GM12864 (cell line): ENCODE results near the gene CREBL2.
A peak's percentile ranks its signal among the peaks of the same experiment; 100 is the strongest.

Source experiments
- DNase-seq: peaks from one replicate; pipeline ENCODE4 v3.0.0-alpha.2; 2011; ENCODE audit warnings: low read depth
- H3K4me3 ChIP-seq: 2 replicates; pipeline ENCODE4 v1.5.1; 2011; ENCODE audit warnings: mild to moderate bottlenecking, low read depth, low read length, control low read depth
- CTCF ChIP-seq: IDR thresholded peaks from 2 replicates; pipeline ENCODE4 v1.5.1; 2011; ENCODE audit warnings: low read depth, mild to moderate bottlenecking, moderate library complexity, low read length, control low read depth, inconsistent platforms; ENCODE audit errors: missing control alignments

Gene CREBL2

GRCh38 chr12:12665194-12665593 is 53.5 kb downstream of the CREBL2 start:
- no peak for TF ChIP-seq CTCF
- H3K4me3 ChIP-seq: no peak overlapping the region
- no peak for DNase-seq

- H3K4me3 ChIP-seq: no peak overlapping the region
- DNase-seq: no peak
- no peak for TF ChIP-seq CTCF
Observed at GRCh38 chr12:12668005-12668404, 56.3 kb downstream of the CREBL2 start.

GRCh38 chr12:12669020-12669419 is 57.3 kb downstream of the CREBL2 start:
- H3K4me3 ChIP-seq: no peak overlapping the region
- TF ChIP-seq CTCF: no peak
- DNase-seq: no peak

- no peak for DNase-seq
Observed at GRCh38 chr12:12671850-12672660, 60.4 kb downstream of the CREBL2 start.

GRCh38 chr12:12673296-12673695 is 61.6 kb downstream of the CREBL2 start:
- DNase-seq: peak; percentile 55
- H3K4me3 ChIP-seq: no peak overlapping the region
- no peak for TF ChIP-seq CTCF

More at GRCh38 chr12:12671850-12672660, 60.4 kb downstream of the CREBL2 start:
- no peak overlapping the region for H3K4me3 ChIP-seq
- no peak for TF ChIP-seq CTCF

- TF ChIP-seq CTCF: no peak
- no peak for DNase-seq
- H3K4me3 ChIP-seq: no peak overlapping the region
Observed at GRCh38 chr12:12676605-12677004, 64.9 kb downstream of the CREBL2 start.

- TF ChIP-seq CTCF: no peak
- no peak for DNase-seq
Observed at GRCh38 chr12:12681061-12681765, 69.5 kb downstream of the CREBL2 start.

More at GRCh38 chr12:12681061-12681765, 69.5 kb downstream of the CREBL2 start:
- no peak overlapping the region for H3K4me3 ChIP-seq
